Muscle layer of duodenum (tissue), 2 donors: Measurements from ENCODE around the gene ADARB1.

Experiments used
- H3K27ac ChIP-seq: one replicate; pipeline ENCODE4 v1.7.0; 2013; ENCODE audit warnings: mild to moderate bottlenecking, low read length
- H3K27me3 ChIP-seq: one replicate; pipeline ENCODE4 v1.7.0; 2013; ENCODE audit warnings: low read depth, mild to moderate bottlenecking, control low read depth, low read length
- H3K36me3 ChIP-seq, 2 donors: one replicate each; pipeline ENCODE4 v1.7.0; 2013; ENCODE audit warnings: low read length in 2 of 2, control low read depth in 1 of 2, mild to moderate bottlenecking in 1 of 2; ENCODE audit not compliant: insufficient read depth in 2 of 2, control insufficient read depth in 1 of 2
- H3K4me1 ChIP-seq, 2 donors: one replicate each; pipeline ENCODE4 v1.7.0; 2013; ENCODE audit warnings: low read length in 2 of 2, mild to moderate bottlenecking in 2 of 2, control low read depth in 1 of 2, moderate library complexity in 1 of 2; ENCODE audit not compliant: insufficient read depth in 2 of 2, control insufficient read depth in 1 of 2
- H3K4me3 ChIP-seq, 2 donors: one replicate each; pipeline ENCODE4 v1.7.0; 2013; ENCODE audit warnings: low read length in 2 of 2, low read depth in 1 of 2, mild to moderate bottlenecking in 1 of 2
- H3K9me3 ChIP-seq, 2 donors: one replicate each; pipeline ENCODE4 v1.7.0; 2013; ENCODE audit warnings: low read length in 2 of 2, control low read depth in 1 of 2, mild to moderate bottlenecking in 1 of 2; ENCODE audit not compliant: control insufficient read depth in 1 of 2
- donor health status: healthy.

The ADARB1 gene

GRCh38 chr21:45228171-45228641, 153.8 kb downstream of the ADARB1 start:
- Histone ChIP-seq H3K4me1 (peaks cover 0 to 14% of the 10 kb centered on the region in 2 donors), H3K27ac (no peak overlapping the region), H3K27me3 (no peaks in the 10 kb centered on the region), H3K4me3 (no peak overlapping the region), H3K36me3 (peaks cover 0 to 8% of the 10 kb centered on the region in 2 donors), H3K9me3 (no peaks in the 10 kb centered on the region)

GRCh38 chr21:45228656-45229240, 154.4 kb downstream of the ADARB1 start:
- no peaks in the 10 kb centered on the region for H3K9me3 ChIP-seq
- no peak overlapping the region for H3K4me3 ChIP-seq
- H3K27me3 ChIP-seq: no peaks in the 10 kb centered on the region
- H3K36me3 ChIP-seq: peaks cover 0 to 2% of the 10 kb centered on the region in 2 donors
- H3K4me1 ChIP-seq: peaks cover 0 to 14% of the 10 kb centered on the region in 2 donors
- H3K27ac ChIP-seq: no peak overlapping the region

GRCh38 chr21:45231705-45232104, 157.3 kb downstream of the ADARB1 start:
- Histone ChIP-seq H3K27me3 (no peaks in the 10 kb centered on the region), H3K4me3 (no peak overlapping the region), H3K4me1 (peaks cover 0 to 14% of the 10 kb centered on the region in 2 donors), H3K36me3 (no peaks in the 10 kb centered on the region), H3K27ac (no peak overlapping the region), H3K9me3 (no peaks in the 10 kb centered on the region)

- no peak overlapping the region for H3K4me3 ChIP-seq
- H3K27ac ChIP-seq: no peak overlapping the region
- H3K27me3 ChIP-seq: no peaks in the 10 kb centered on the region
- H3K4me1 ChIP-seq: no peaks in the 10 kb centered on the region
- H3K36me3 ChIP-seq: no peaks in the 10 kb centered on the region
- no peaks in the 10 kb centered on the region for H3K9me3 ChIP-seq
These were observed 159.7 kb downstream of the ADARB1 start for GRCh38 chr21:45234127-45234526.

GRCh38 chr21:45234965-45235364, 160.6 kb downstream of the ADARB1 start:
- Histone ChIP-seq H3K4me3 (no peak overlapping the region), H3K4me1 (no peaks in the 10 kb centered on the region), H3K27me3 (no peaks in the 10 kb centered on the region), H3K36me3 (no peaks in the 10 kb centered on the region), H3K9me3 (no peaks in the 10 kb centered on the region), H3K27ac (no peak overlapping the region)

- Histone ChIP-seq H3K27me3 (no peaks in the 10 kb centered on the region), H3K27ac (no peak overlapping the region), H3K9me3 (no peaks in the 10 kb centered on the region), H3K4me1 (no peaks in the 10 kb centered on the region), H3K4me3 (no peak overlapping the region), H3K36me3 (no peaks in the 10 kb centered on the region)
These were observed 161.1 kb downstream of the ADARB1 start for GRCh38 chr21:45235488-45235887.

- Histone ChIP-seq H3K27ac (no peak overlapping the region), H3K27me3 (no peaks in the 10 kb centered on the region), H3K36me3 (no peaks in the 10 kb centered on the region), H3K4me3 (no peak overlapping the region), H3K9me3 (peaks cover 0 to 3% of the 10 kb centered on the region in 2 donors), H3K4me1 (no peaks in the 10 kb centered on the region)
These were observed 162.1 kb downstream of the ADARB1 start for GRCh38 chr21:45236481-45236880.

GRCh38 chr21:45237401-45237800, 163.0 kb downstream of the ADARB1 start:
- Histone ChIP-seq H3K36me3 (no peaks in the 10 kb centered on the region), H3K4me3 (no peak overlapping the region), H3K9me3 (peaks cover 0 to 12% of the 10 kb centered on the region in 2 donors), H3K27ac (no peak overlapping the region), H3K27me3 (no peaks in the 10 kb centered on the region), H3K4me1 (no peaks in the 10 kb centered on the region)

GRCh38 chr21:45241357-45241756, 167.0 kb downstream of the ADARB1 start:
- Histone ChIP-seq H3K36me3 (no peaks in the 10 kb centered on the region), H3K27me3 (no peaks in the 10 kb centered on the region), H3K27ac (no peak overlapping the region), H3K4me3 (no peak overlapping the region), H3K9me3 (peaks cover 11 to 24% of the 10 kb centered on the region in 2 donors), H3K4me1 (no peaks in the 10 kb centered on the region)

GRCh38 chr21:45243603-45244002, 169.2 kb downstream of the ADARB1 start:
- Histone ChIP-seq H3K9me3 (peaks cover 11 to 24% of the 10 kb centered on the region in 2 donors), H3K27me3 (no peaks in the 10 kb centered on the region), H3K36me3 (no peaks in the 10 kb centered on the region), H3K27ac (no peak overlapping the region), H3K4me1 (peaks cover 0 to 3% of the 10 kb centered on the region in 2 donors), H3K4me3 (no peak overlapping the region)

GRCh38 chr21:45244799-45245340, 170.5 kb downstream of the ADARB1 start:
- peaks cover 0 to 4% of the 10 kb centered on the region in 2 donors for H3K4me1 ChIP-seq
- H3K9me3 ChIP-seq: peaks cover 11 to 24% of the 10 kb centered on the region in 2 donors
- H3K4me3 ChIP-seq: no peak overlapping the region
- no peaks in the 10 kb centered on the region for H3K36me3 ChIP-seq
- no peak overlapping the region for H3K27ac ChIP-seq
- no peaks in the 10 kb centered on the region for H3K27me3 ChIP-seq
